ENCODE results near the gene BCAR1. TPM values are rescaled to one million over a fixed set of nuclear protein-coding genes. Genes with fewer than 3 reads are reported as not detected.

The BCAR1 gene
- total RNA-seq, 6 experiments from 2014 or later: 29.2 to 108 (median 51.2) TPM

DNA sequence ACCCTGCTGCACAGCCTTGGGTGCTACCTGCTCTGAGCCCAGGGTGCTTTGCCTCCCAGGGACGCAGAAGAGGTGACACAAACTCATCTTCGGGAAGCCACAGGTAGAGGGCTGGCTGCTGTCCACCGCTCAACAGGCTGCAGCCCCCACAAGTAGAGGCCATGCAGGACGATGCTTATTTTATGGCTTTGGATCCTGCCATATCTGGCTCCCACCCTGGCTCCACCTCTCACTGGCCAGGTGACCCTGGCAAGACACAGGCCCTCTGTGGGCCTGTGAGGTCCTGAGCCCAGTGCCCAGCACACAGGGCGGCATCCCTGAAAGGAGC lies 11.3 kb upstream of the BCAR1 start:
- TF ChIP-seq POLR2A (IDR thresholded peaks at IDR 0.05): no peak
- TF ChIP-seq, protein P1, sequence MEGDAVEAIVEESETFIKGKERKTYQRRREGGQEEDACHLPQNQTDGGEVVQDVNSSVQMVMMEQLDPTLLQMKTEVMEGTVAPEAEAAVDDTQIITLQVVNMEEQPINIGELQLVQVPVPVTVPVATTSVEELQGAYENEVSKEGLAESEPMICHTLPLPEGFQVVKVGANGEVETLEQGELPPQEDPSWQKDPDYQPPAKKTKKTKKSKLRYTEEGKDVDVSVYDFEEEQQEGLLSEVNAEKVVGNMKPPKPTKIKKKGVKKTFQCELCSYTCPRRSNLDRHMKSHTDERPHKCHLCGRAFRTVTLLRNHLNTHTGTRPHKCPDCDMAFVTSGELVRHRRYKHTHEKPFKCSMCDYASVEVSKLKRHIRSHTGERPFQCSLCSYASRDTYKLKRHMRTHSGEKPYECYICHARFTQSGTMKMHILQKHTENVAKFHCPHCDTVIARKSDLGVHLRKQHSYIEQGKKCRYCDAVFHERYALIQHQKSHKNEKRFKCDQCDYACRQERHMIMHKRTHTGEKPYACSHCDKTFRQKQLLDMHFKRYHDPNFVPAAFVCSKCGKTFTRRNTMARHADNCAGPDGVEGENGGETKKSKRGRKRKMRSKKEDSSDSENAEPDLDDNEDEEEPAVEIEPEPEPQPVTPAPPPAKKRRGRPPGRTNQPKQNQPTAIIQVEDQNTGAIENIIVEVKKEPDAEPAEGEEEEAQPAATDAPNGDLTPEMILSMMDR (IDR thresholded peaks at IDR 0.05): no peak
- WGBS (ENCODE audit: insufficient coverage, low coverage, low lambda C conversion rate, missing lambda C conversion rate): 54% methylated on average over 4 of the region's 5 CpGs
- H3K27ac ChIP-seq: peak overlapping the region; percentile 89 to 96 (median 92)
- no peaks in the 10 kb centered on the region for H3K27me3 ChIP-seq
- no peaks in the 10 kb centered on the region for H3K9me3 ChIP-seq
- DNase-seq: no peak
- H3K4me3 ChIP-seq: no peak overlapping the region
- no peak for ATAC-seq
- no peaks in the 10 kb centered on the region for H3K36me3 ChIP-seq
- H3K4me1 ChIP-seq: peaks cover 0 to 39% (median 23%) of the 10 kb centered on the region in 4 donors
- intact Hi-C loops (cut with DNase I): no loop called here

DNA sequence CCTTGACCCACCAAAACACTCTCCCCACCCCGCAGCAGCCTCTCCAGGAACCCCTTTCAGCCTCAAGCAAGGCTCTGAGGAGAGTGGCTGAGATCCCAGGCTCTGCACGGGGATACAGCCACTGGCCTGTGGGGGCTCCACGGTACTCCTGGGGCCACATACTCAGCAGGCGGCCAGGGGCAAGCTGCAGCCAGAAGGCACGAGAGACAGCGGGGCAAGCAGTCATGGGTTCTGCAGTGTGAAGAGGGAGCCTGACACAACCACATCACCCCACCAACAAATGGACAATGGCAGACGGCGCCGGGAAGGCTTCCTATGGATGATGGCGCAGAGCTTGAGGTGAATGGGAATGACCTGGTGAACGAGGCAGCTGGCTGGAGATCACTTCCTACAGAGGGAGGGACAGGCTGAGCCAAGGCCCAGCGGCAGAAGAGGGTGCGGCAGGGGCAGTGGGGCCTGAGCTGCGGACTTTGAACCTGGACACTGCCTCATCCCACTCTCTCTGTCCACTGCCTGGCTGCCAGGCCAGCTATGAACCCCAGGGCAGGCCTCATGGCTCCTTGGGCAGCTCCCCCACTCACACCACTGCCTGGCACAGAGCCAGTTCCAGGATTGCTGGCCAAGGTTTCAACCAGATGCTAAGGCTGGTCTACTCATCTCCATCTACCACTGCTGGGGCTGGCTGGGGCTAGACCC lies 10.8 kb upstream of the BCAR1 start:
- DNase-seq (peak; percentile 85 to 89 (median 87)), ATAC-seq (peak; percentile 55 to 75 (median 62))
- H3K27ac ChIP-seq: peak overlapping the region; percentile 89 to 96 (median 92)
- WGBS (ENCODE audit: insufficient coverage, low coverage, low lambda C conversion rate, missing lambda C conversion rate): 19% methylated on average over 4 of the region's 14 CpGs
- TF ChIP-seq, protein P1 (IDR thresholded peaks at IDR 0.05): peak in 1 of 4 donors; percentile 25
- no peak for TF ChIP-seq POLR2A (IDR thresholded peaks at IDR 0.05)
- H3K36me3 ChIP-seq: no peaks in the 10 kb centered on the region
- intact Hi-C loops (cut with DNase I): no loop called here
- H3K4me1 ChIP-seq: peaks cover 0 to 39% (median 24%) of the 10 kb centered on the region in 4 donors
- no peak overlapping the region for H3K4me3 ChIP-seq
- no peaks in the 10 kb centered on the region for H3K27me3 ChIP-seq
- no peaks in the 10 kb centered on the region for H3K9me3 ChIP-seq

DNA sequence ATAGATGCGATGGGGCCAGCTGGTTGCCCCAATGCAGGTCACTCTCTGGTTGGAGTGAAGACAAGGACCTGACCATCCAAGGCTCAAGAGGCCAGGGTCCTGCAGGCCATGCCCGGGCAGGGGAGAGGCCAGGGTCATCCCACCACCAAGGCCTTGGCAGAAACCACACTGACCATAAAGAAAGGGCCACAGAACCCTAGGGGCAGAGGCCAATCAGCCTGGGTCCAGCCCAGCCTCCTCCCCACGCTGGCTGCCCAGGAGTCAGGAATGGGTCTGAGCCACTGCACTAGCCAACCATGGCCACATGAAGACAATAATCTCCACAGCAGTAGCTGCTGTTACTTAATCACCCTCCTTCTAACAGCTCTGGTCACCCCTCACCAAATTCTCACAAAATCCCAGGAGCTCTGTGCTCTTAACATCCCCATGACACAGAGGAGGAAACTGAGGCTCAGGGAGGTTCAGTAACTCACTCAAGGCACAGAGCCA lies 10.2 kb upstream of the BCAR1 start:
- WGBS (ENCODE audit: insufficient coverage, low coverage, low lambda C conversion rate, missing lambda C conversion rate): 60% methylated on average over 1 of the region's 3 CpGs

GRCh38 chr16:75260851-75261589 lies 9.6 kb upstream of the BCAR1 start:
- intact Hi-C loops (cut with DNase I): no loop called here
- no peak for ATAC-seq
- Histone ChIP-seq H3K27ac (no peak overlapping the region), H3K27me3 (no peaks in the 10 kb centered on the region), H3K4me1 (peaks cover 0 to 44% (median 27%) of the 10 kb centered on the region in 4 donors), H3K4me3 (no peak overlapping the region), H3K9me3 (no peaks in the 10 kb centered on the region), H3K36me3 (no peaks in the 10 kb centered on the region)
- 40% methylated on average over 2 of the region's 10 CpGs for WGBS (ENCODE audit: insufficient coverage, low coverage, low lambda C conversion rate, missing lambda C conversion rate)
- no peak for TF ChIP-seq POLR2A (IDR thresholded peaks at IDR 0.05)
- TF ChIP-seq, protein P1 (IDR thresholded peaks at IDR 0.05): no peak
- no peak for DNase-seq

More for the DNA sequence above, 10.2 kb upstream of the BCAR1 start:
- ATAC-seq (no peak), DNase-seq (no peak)
- Histone ChIP-seq H3K9me3 (no peaks in the 10 kb centered on the region), H3K36me3 (no peaks in the 10 kb centered on the region), H3K27ac (peak overlapping the region in 1 of 3 donors; percentile 92), H3K4me1 (peaks cover 0 to 43% (median 26%) of the 10 kb centered on the region in 4 donors), H3K4me3 (no peak overlapping the region), H3K27me3 (no peaks in the 10 kb centered on the region)
- intact Hi-C loops (cut with DNase I): no loop called here
- no peak for TF ChIP-seq POLR2A (IDR thresholded peaks at IDR 0.05)
- TF ChIP-seq, protein P1 (IDR thresholded peaks at IDR 0.05): no peak
